ENCODE data around the gene ARHGEF7. TPM values are rescaled to one million over a fixed set of nuclear protein-coding genes. Genes with fewer than 3 reads are reported as not detected.

Gene ARHGEF7
- total RNA-seq, 4 donors from 2014 or later, result 88.7 to 119 (median 110) TPM

- H3K36me3 ChIP-seq, result no peaks in the 10 kb centered on the region
- no peak for TF ChIP-seq EP300 (IDR thresholded peaks at IDR 0.05)
- TF ChIP-seq CTCF (IDR thresholded peaks at IDR 0.05), result no peak
- TF ChIP-seq POLR2A (IDR thresholded peaks at IDR 0.05), result no peak
- 71 to 82% methylated on average over 8 of the region's 8 CpGs for WGBS, 2 donors
- peaks cover 0 to 87% (median 29%) of the 10 kb centered on the region in 4 donors for H3K4me1 ChIP-seq
- H3K27me3 ChIP-seq, result no peaks in the 10 kb centered on the region
- peak overlapping the region in 2 of 4 donors; percentile 80 to 84 for H3K27ac ChIP-seq
- no peak for DNase-seq (ENCODE audit: low spot score in 2 of 2)
- no peak overlapping the region for H3K4me3 ChIP-seq
- H3K9me3 ChIP-seq, result no peaks in the 10 kb centered on the region
Observed at GRCh38 chr13:111219950-111220349, 104.8 kb downstream of the ARHGEF7 start.

- 83 to 92% methylated on average over 6 of the region's 6 CpGs for WGBS, 2 donors
- peaks cover 0 to 19% (median 0%) of the 10 kb centered on the region in 3 donors for H3K36me3 ChIP-seq
- H3K27me3 ChIP-seq, result no peaks in the 10 kb centered on the region
- no peak for DNase-seq (ENCODE audit: low spot score in 2 of 2)
- H3K9me3 ChIP-seq, result no peaks in the 10 kb centered on the region
- TF ChIP-seq POLR2A (IDR thresholded peaks at IDR 0.05) (no peak), CTCF (IDR thresholded peaks at IDR 0.05) (no peak), EP300 (IDR thresholded peaks at IDR 0.05) (no peak)
- no peak overlapping the region for H3K4me3 ChIP-seq
- H3K27ac ChIP-seq, result no peak overlapping the region
- H3K4me1 ChIP-seq, result peaks cover 0 to 55% (median 4%) of the 10 kb centered on the region in 4 donors
Observed at GRCh38 chr13:111225166-111225565, 110.1 kb downstream of the ARHGEF7 start.

GRCh38 chr13:111225810-111226546 lies 110.9 kb downstream of the ARHGEF7 start:
- no peak for DNase-seq (ENCODE audit: low spot score in 2 of 2)
- Histone ChIP-seq H3K27me3 (no peaks in the 10 kb centered on the region), H3K4me3 (no peak overlapping the region), H3K4me1 (peaks cover 0 to 56% (median 2%) of the 10 kb centered on the region in 4 donors), H3K9me3 (no peaks in the 10 kb centered on the region), H3K36me3 (peaks cover 0 to 19% (median 0%) of the 10 kb centered on the region in 3 donors), H3K27ac (no peak overlapping the region)
- WGBS, 2 donors, result 78 to 84% methylated on average over 7 of the region's 7 CpGs
- TF ChIP-seq EP300 (IDR thresholded peaks at IDR 0.05) (no peak), CTCF (IDR thresholded peaks at IDR 0.05) (no peak), POLR2A (IDR thresholded peaks at IDR 0.05) (no peak)

DNA sequence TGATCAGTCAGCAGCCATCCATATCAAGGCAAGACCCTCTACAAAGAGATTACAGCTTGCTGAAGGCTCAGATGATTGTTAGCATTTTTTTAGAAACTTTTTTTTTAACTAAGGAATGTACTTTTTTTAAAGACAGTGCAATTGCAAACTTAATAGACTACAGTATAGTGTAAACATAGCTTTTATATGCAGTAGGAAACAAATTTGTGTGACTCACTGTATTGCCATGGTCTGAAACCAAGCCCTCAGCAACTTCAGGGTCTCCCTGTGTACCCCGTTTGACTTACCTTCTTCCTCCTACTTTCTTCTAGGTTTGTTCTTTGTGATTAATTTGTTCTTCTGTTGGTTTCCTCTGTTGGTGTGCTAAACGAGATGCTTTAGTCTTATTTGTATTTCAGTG lies 112.3 kb downstream of the ARHGEF7 start:
- H3K27ac ChIP-seq, result no peak overlapping the region
- H3K9me3 ChIP-seq, result no peaks in the 10 kb centered on the region
- H3K4me3 ChIP-seq, result no peak overlapping the region
- peaks cover 0 to 64% (median 4%) of the 10 kb centered on the region in 4 donors for H3K4me1 ChIP-seq
- H3K36me3 ChIP-seq, result peaks cover 0 to 19% (median 0%) of the 10 kb centered on the region in 3 donors
- H3K27me3 ChIP-seq, result no peaks in the 10 kb centered on the region
- TF ChIP-seq CTCF (IDR thresholded peaks at IDR 0.05), result no peak
- TF ChIP-seq EP300 (IDR thresholded peaks at IDR 0.05), result no peak
- no peak for TF ChIP-seq POLR2A (IDR thresholded peaks at IDR 0.05)
- 56 to 64% methylated on average over 2 of the region's 2 CpGs for WGBS, 2 donors
- no peak for DNase-seq (ENCODE audit: low spot score in 2 of 2)
